Left ventricle myocardium superior (tissue), 1 donor: ENCODE results near the gene SH3RF1. TPM values are rescaled to one million over a fixed set of nuclear protein-coding genes. Genes with fewer than 3 reads are reported as not detected.
A peak's percentile ranks its signal among the peaks of the same experiment; 100 is the strongest.
"Not testable (repeated sequence)": the region's sequence is repeated elsewhere in the genome, so short reads cannot be mapped to it uniquely, and the experiment has no call there.

Experiments
- ATAC-seq: fragments of 200-7000 bp; cut with Tn5 transposase; one replicate; pipeline ENCODE4 v1.9.1; 2020; ENCODE audit warnings: mild to moderate bottlenecking, moderate library complexity
- DNase-seq: peaks from one replicate; pipeline ENCODE4 v3.0.0-alpha.2; 2020
- intact Hi-C: fragments of 100-400 bp; cut with micrococcal nuclease; formaldehyde crosslinking; loops from one replicate; pipeline ENCODE4 v1.11.0; 2022
- total RNA-seq: library from RNA; stranded (reverse); fragmentation: NEBNext Ultra II Directional; extraction: Animal tissue kit (Norgen Biotek cat#: 25700); gene quantifications from one replicate; pipeline ENCODE4 v1.2.1, GENCODE V29; 2021
- donor health status: DM: no; HTN: yes; CAD: no; lungs with severe emphysema.

Gene SH3RF1
- total RNA-seq, 1 donor from 2014 or later = 5.8 TPM

GRCh38 chr4:169184236-169184635 is 86.5 kb downstream of the SH3RF1 start:
- DNase-seq (peak; percentile 38), ATAC-seq (no peak)
- intact Hi-C loops = no loop called here

GRCh38 chr4:169183581-169183980 is 87.2 kb downstream of the SH3RF1 start:
- intact Hi-C loops = no loop called here
- ATAC-seq (no peak), DNase-seq (no peak)

- peak; percentile 42 for ATAC-seq
These were observed 90.9 kb downstream of the SH3RF1 start for GRCh38 chr4:169179609-169180521.

GRCh38 chr4:169178092-169178491 is 92.7 kb downstream of the SH3RF1 start:
- ATAC-seq, intact Hi-C loops, DNase-seq: not testable (repeated sequence)

More at GRCh38 chr4:169179609-169180521, 90.9 kb downstream of the SH3RF1 start:
- no peak for DNase-seq
- intact Hi-C loops = no loop called here

- intact Hi-C loops = no loop called here
- no peak for DNase-seq
- no peak for ATAC-seq
These were observed 95.3 kb downstream of the SH3RF1 start for GRCh38 chr4:169175476-169175875.

GRCh38 chr4:169175035-169175434 is 95.7 kb downstream of the SH3RF1 start:
- no peak for ATAC-seq
- DNase-seq = no peak
- intact Hi-C loops = no loop called here

- DNase-seq = no peak
- intact Hi-C loops = no loop called here
- no peak for ATAC-seq
These were observed 96.5 kb downstream of the SH3RF1 start for GRCh38 chr4:169174247-169174646.

GRCh38 chr4:169167957-169168858 is 102.5 kb downstream of the SH3RF1 start:
- ATAC-seq = no peak
- intact Hi-C loops = no loop called here
- DNase-seq = no peak

- no peak for ATAC-seq
- no peak for DNase-seq
- intact Hi-C loops = no loop called here
These were observed 105.9 kb downstream of the SH3RF1 start for GRCh38 chr4:169164669-169165415.

GRCh38 chr4:169163947-169164668 is 106.6 kb downstream of the SH3RF1 start:
- intact Hi-C loops = no loop called here
- DNase-seq = no peak
- ATAC-seq = no peak

- intact Hi-C loops = no loop called here
- DNase-seq (no peak), ATAC-seq (no peak)
These were observed 107.3 kb downstream of the SH3RF1 start for GRCh38 chr4:169163495-169163894.

- intact Hi-C loops = no loop called here
- no peak for DNase-seq
- ATAC-seq = peak; percentile 47
These were observed 109.9 kb downstream of the SH3RF1 start for GRCh38 chr4:169160825-169161224.

- DNase-seq = no peak
- no peak for ATAC-seq
These were observed 111.1 kb downstream of the SH3RF1 start for GRCh38 chr4:169159624-169160171.

GRCh38 chr4:169158861-169159260 is 111.9 kb downstream of the SH3RF1 start:
- no peak for ATAC-seq
- DNase-seq = no peak
- intact Hi-C loops = no loop called here

More at GRCh38 chr4:169159624-169160171, 111.1 kb downstream of the SH3RF1 start:
- intact Hi-C loops = no loop called here

GRCh38 chr4:169158046-169158445 is 112.7 kb downstream of the SH3RF1 start:
- ATAC-seq (no peak), DNase-seq (no peak)
- intact Hi-C loops = no loop called here

- intact Hi-C loops = no loop called here
- ATAC-seq = no peak
- no peak for DNase-seq
These were observed 114.4 kb downstream of the SH3RF1 start for GRCh38 chr4:169156392-169156791.

GRCh38 chr4:169154121-169154520 is 116.6 kb downstream of the SH3RF1 start:
- DNase-seq = no peak
- no peak for ATAC-seq
- intact Hi-C loops = no loop called here

GRCh38 chr4:169153481-169154087 is 117.2 kb downstream of the SH3RF1 start:
- intact Hi-C loops = no loop called here
- DNase-seq (no peak), ATAC-seq (no peak)
